B cell (primary cell): Measurements from ENCODE around the gene C1R. TPM values are rescaled to one million over a fixed set of nuclear protein-coding genes. Genes with fewer than 3 reads are reported as not detected.

Experiments
- ATAC-seq: fragments of 200-7000 bp; cut with Tn5 transposase; one replicate; pipeline ENCODE4 v1.10.0; 2021; ENCODE audit warnings: low read depth, mild to moderate bottlenecking, moderate number of reproducible peaks, moderate library complexity
- CTCF ChIA-PET: fragments of 350-600 bp; sonication (Branson Sonifier 250); formaldehyde crosslinking; loops from one replicate; lab custom pipeline; 2021; ENCODE audit warnings: antibody characterized with exemption, inconsistent platforms; lab: Charles Lee
- POLR2A ChIA-PET: fragments of 350-600 bp; sonication (Branson Sonifier 250); formaldehyde crosslinking; loops from one replicate; lab custom pipeline; 2021; ENCODE audit warnings: antibody characterized with exemption; lab: Charles Lee
- DNase-seq: peaks from one replicate; pipeline ENCODE4 v3.0.0; 2013
- H2AFZ ChIP-seq: 2 replicates; pipeline ENCODE4 v1.6.1; 2012; ENCODE audit warnings: mild to moderate bottlenecking, low read depth, low read length; ENCODE audit not compliant: insufficient read depth, poor library complexity, severe bottlenecking
- H3K27ac ChIP-seq, 2 donors: 1 replicate in 1 of 2; 2 replicates in 1 of 2; pipeline ENCODE4 v1.5.1; 2012 to 2013; ENCODE audit warnings: low read length in 2 of 2, mild to moderate bottlenecking in 2 of 2, moderate library complexity in 1 of 2
- H3K27me3 ChIP-seq, 4 experiments: fragments of 200-600 bp in 1 of 4; sonication (generic) in 1 of 4; replicated peaks in 1 of 4; 1 replicate in 2 of 4; 2 replicates in 2 of 4; pipeline versions ENCODE4 v1.6.1 to v1.7.0; 2013 to 2016; ENCODE audit warnings: low read length in 3 of 4, mild to moderate bottlenecking in 2 of 4, mixed read lengths in 1 of 4, moderate library complexity in 1 of 4; ENCODE audit not compliant: insufficient read depth in 4 of 4, control insufficient read depth in 3 of 4; ENCODE audit errors: control extremely low read depth in 1 of 4
- H3K36me3 ChIP-seq, 2 experiments: replicated peaks in 1 of 2; 1 replicate in 1 of 2; 2 replicates in 1 of 2; pipeline versions ENCODE4 v1.6.1 to v1.7.1; 2013; ENCODE audit warnings: low read length in 1 of 2; ENCODE audit not compliant: insufficient read depth in 2 of 2, control insufficient read depth in 1 of 2; ENCODE audit errors: control extremely low read depth in 1 of 2, extremely low read depth in 1 of 2
- H3K4me1 ChIP-seq, 2 donors: fragments of 200-600 bp in 1 of 2; sonication (generic) in 1 of 2; 1 replicate in 1 of 2; 2 replicates in 1 of 2; pipeline versions ENCODE4 v1.5.1 to v1.6.1; 2013 to 2017; ENCODE audit warnings: low read length in 2 of 2; ENCODE audit not compliant: control insufficient read depth in 2 of 2, insufficient read depth in 2 of 2
- H3K4me2 ChIP-seq: replicated peaks from 2 replicates; pipeline ENCODE3; 2012; ENCODE audit warnings: mild to moderate bottlenecking, low read depth, low read length; ENCODE audit not compliant: poor library complexity, severe bottlenecking
- H3K4me3 ChIP-seq, 5 experiments: fragments of 200-600 bp in 1 of 5; sonication (generic) in 1 of 5; 1 replicate in 3 of 5; 2 replicates in 2 of 5; pipeline versions ENCODE4 v1.5.1 to v1.7.0; 2011 to 2016; ENCODE audit warnings: low read length in 4 of 5, mild to moderate bottlenecking in 4 of 5, low read depth in 2 of 5, control low read depth in 1 of 5, moderate library complexity in 1 of 5; ENCODE audit not compliant: insufficient read depth in 1 of 5; ENCODE audit errors: control extremely low read depth in 1 of 5, extremely low read depth in 1 of 5
- H3K79me2 ChIP-seq: fragments of 200-600 bp; sonication (generic); one replicate; pipeline ENCODE4 v1.6.0; 2016; ENCODE audit warnings: low read length; ENCODE audit not compliant: control insufficient read depth, insufficient read depth
- H3K9ac ChIP-seq: fragments of 200-600 bp; sonication (generic); 2 replicates; pipeline ENCODE4 v1.6.1; 2017; ENCODE audit warnings: mild to moderate bottlenecking, low read length, moderate library complexity
- H3K9me3 ChIP-seq, 3 donors: one replicate each; pipeline versions ENCODE4 v1.6.1 to v1.7.1; 2013; ENCODE audit warnings: low read length in 2 of 3; ENCODE audit not compliant: control insufficient read depth in 2 of 3, insufficient read depth in 1 of 3; ENCODE audit errors: control extremely low read depth in 1 of 3
- H4K20me1 ChIP-seq: 2 replicates; pipeline ENCODE4 v1.6.0; 2012; ENCODE audit warnings: mild to moderate bottlenecking, low read length; ENCODE audit not compliant: insufficient read depth, control insufficient read depth, poor library complexity, severe bottlenecking
- H3K27ac Mint-ChIP-seq: one replicate; pipeline ENCODE4 v1.8.0; 2021; ENCODE audit warnings: mixed read lengths
- H3K27me3 Mint-ChIP-seq: one replicate; pipeline ENCODE4 v1.8.0; 2021; ENCODE audit warnings: mixed read lengths
- H3K4me1 Mint-ChIP-seq: one replicate; pipeline ENCODE4 v1.8.0; 2021; ENCODE audit warnings: mixed read lengths
- H3K4me3 Mint-ChIP-seq: one replicate; pipeline ENCODE4 v1.8.0; 2021; ENCODE audit warnings: mixed read lengths
- H3K9me3 Mint-ChIP-seq: one replicate; pipeline ENCODE4 v1.8.0; 2022; ENCODE audit warnings: mixed read lengths; ENCODE audit not compliant: insufficient read depth
- CTCF ChIP-seq: fragments of 200-600 bp; IDR thresholded peaks from one replicate; pipeline ENCODE4 v1.8.0; 2022; ENCODE audit warnings: antibody characterized with exemption, mild to moderate bottlenecking
- EZH2 ChIP-seq: IDR thresholded peaks from 2 replicates; pipeline ENCODE4 v1.6.1; 2012; ENCODE audit warnings: borderline replicate concordance, low read depth, mild to moderate bottlenecking, moderate library complexity, low read length; ENCODE audit not compliant: insufficient read depth, poor library complexity, severe bottlenecking
- WGBS: methylation state at CpG from one replicate; pipeline ENCODE4 v1.1.5; 2013; ENCODE audit warnings: missing lambda C conversion rate; ENCODE audit not compliant: insufficient coverage; 5-methylcytosine and 5-hydroxymethylcytosine counted together
- intact Hi-C: fragments of 100-400 bp; cut with micrococcal nuclease; formaldehyde crosslinking; loops from one replicate; pipeline ENCODE4 v1.10.0; 2022
- polyA plus RNA-seq: library from polyadenylated mRNA; depleted of rRNA; stranded (reverse); fragments of >200 nt; gene quantifications from 2 replicates; pipeline ENCODE4 v1.2.3, GENCODE V29; 2012
- total RNA-seq, 2 donors: library from RNA; stranded (reverse); fragments of 120-200 nt in 1 of 2; gene quantifications; 1 replicate in 1 of 2; 2 replicates in 1 of 2; pipeline versions ENCODE4 v1.2.3 to v1.2.4, GENCODE V29; 2013 to 2022

C1R gene
- total and polyA plus RNA-seq, 2 donors (not counting 1 experiment from before 2014, with no cell fraction given): 1.5 to 2.0 TPM

GRCh38 chr12:7061138-7061537 lies 31.1 kb downstream of the C1R start:
- TF ChIP-seq CTCF (no peak), EZH2 (no peak)
- H3K9ac ChIP-seq: no peak overlapping the region
- peaks cover 0 to 6% (median 0%) of the 10 kb centered on the region in 4 experiments for H3K27me3 ChIP-seq
- H3K79me2 ChIP-seq: no peaks in the 10 kb centered on the region
- 91% methylated on average over 12 of the region's 13 CpGs for WGBS
- no peaks in the 10 kb centered on the region for H3K4me1 Mint-ChIP-seq
- intact Hi-C loops: no loop called here
- H3K27ac Mint-ChIP-seq: no peak overlapping the region
- H3K4me3 Mint-ChIP-seq: no peak overlapping the region
- H3K9me3 ChIP-seq: no peaks in the 10 kb centered on the region
- no peak for ATAC-seq
- no peaks in the 10 kb centered on the region for H3K9me3 Mint-ChIP-seq
- ChIA-PET CTCF (no interaction called here), POLR2A (no interaction called here)
- H4K20me1 ChIP-seq: no peaks in the 10 kb centered on the region
- H3K4me1 ChIP-seq: no peaks in the 10 kb centered on the region
- no peak overlapping the region for H3K27ac ChIP-seq
- H3K4me3 ChIP-seq: no peak overlapping the region
- no peak overlapping the region for H3K4me2 ChIP-seq
- H2AFZ ChIP-seq: no peak overlapping the region
- no peaks in the 10 kb centered on the region for H3K36me3 ChIP-seq
- DNase-seq: no peak
- H3K27me3 Mint-ChIP-seq: peaks cover 42% of the 10 kb centered on the region

GRCh38 chr12:7060353-7060954 lies 31.8 kb downstream of the C1R start, which contains the start of gene C1S:
Gene C1S (plus strand): TSS chr12:7060718. CDS start chr12:7061913, 1,195 bp downstream.
- POLR2A ChIA-PET: no interaction called here
- Histone ChIP-seq H3K9ac (no peak within 1 kb of the TSS), H3K36me3 (no peaks in the 10 kb centered on the region), H3K4me3 (no peak within 1 kb of the TSS), H3K4me2 (no peak within 1 kb of the TSS), H3K9me3 (no peaks in the 10 kb centered on the region), H4K20me1 (no peaks in the 10 kb centered on the region), H3K4me1 (no peaks in the 10 kb centered on the region), H3K27me3 (peaks cover 0 to 11% (median 0%) of the 10 kb centered on the region in 4 experiments), H3K79me2 (no peaks in the 10 kb centered on the region), H3K27ac (no peak within 1 kb of the TSS), H2AFZ (no peak within 1 kb of the TSS)
- Mint-ChIP-seq H3K27me3 (peaks cover 43% of the 10 kb centered on the region), H3K9me3 (no peaks in the 10 kb centered on the region), H3K4me1 (no peaks in the 10 kb centered on the region), H3K4me3 (no peak within 1 kb of the TSS), H3K27ac (no peak within 1 kb of the TSS)
- TF ChIP-seq EZH2 (no peak), CTCF (no peak)
- no peak for DNase-seq
- intact Hi-C loops: no loop called here
- 78% methylated on average over 7 of the region's 10 CpGs for WGBS
- no peak for ATAC-seq
- CTCF ChIA-PET: no interaction called here
